ENCODE results near the gene MGAT3.

The MGAT3 gene

DNA sequence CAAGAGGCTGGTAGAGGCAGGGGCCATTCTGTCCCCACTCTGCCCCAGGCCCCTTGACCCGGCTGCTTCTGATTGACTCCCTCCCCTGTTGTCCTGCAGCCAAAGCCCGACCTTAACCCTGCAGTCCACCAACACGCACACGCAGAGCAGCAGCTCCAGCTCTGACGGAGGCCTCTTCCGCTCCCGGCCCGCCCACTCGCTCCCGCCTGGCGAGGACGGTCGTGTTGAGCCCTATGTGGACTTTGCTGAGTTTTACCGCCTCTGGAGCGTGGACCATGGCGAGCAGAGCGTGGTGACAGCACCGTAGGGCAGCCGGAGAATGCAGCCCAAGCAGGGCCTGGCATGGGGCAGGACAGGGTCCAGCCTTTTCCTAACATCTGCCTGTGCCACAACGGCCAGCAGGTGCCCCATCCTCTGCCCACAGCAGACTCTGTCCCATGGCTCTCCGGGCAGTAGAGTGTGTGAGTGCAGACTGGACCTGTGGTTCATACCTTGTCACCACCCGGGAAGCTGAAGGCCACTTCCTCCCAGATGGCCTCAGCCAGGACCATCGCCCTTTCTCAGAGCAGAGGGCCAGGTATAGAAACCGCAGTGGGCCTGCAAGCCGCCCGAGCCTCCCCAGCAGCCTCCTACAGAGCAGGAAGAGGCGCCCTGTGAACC lies 26.8 kb upstream of the MGAT3 start:
- DNase-seq = no peak

DNA sequence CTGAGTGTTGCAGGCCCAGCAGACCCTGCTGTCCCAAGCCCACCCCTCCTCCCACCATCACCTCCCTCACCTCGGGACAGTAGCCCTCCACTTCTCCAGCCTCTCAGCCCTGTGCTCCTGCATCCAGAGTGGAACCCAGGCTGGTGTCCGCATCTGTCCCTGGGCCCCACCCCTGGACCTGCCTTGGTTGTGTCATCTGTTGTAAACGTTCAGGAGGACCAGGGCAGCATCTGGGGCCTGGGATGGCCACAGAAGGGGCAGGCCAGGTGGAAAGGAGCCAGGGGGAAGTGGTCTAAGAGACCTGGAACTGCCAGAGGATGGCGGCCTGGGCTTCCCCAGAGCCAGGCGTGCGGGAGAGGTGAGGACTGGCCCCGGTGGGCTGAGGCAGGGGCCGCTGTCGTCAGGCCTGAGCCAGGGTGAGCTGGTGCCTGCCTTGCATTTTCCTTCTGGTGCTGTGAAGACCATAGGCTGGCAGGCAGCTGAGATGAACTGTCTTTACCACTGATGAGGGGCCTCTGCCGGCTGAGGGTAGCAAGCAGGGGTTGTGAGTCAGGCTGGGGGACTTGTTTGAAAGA lies 26.1 kb upstream of the MGAT3 start:
- no peak for DNase-seq

GRCh38 chr22:39431216-39431801 lies 25.5 kb upstream of the MGAT3 start:
- DNase-seq = no peak

- DNase-seq = no peak
Measured at GRCh38 chr22:39431821-39432251, 25.0 kb upstream of the MGAT3 start.

- no peak for DNase-seq
Measured at GRCh38 chr22:39432361-39432811, 24.4 kb upstream of the MGAT3 start.

DNA sequence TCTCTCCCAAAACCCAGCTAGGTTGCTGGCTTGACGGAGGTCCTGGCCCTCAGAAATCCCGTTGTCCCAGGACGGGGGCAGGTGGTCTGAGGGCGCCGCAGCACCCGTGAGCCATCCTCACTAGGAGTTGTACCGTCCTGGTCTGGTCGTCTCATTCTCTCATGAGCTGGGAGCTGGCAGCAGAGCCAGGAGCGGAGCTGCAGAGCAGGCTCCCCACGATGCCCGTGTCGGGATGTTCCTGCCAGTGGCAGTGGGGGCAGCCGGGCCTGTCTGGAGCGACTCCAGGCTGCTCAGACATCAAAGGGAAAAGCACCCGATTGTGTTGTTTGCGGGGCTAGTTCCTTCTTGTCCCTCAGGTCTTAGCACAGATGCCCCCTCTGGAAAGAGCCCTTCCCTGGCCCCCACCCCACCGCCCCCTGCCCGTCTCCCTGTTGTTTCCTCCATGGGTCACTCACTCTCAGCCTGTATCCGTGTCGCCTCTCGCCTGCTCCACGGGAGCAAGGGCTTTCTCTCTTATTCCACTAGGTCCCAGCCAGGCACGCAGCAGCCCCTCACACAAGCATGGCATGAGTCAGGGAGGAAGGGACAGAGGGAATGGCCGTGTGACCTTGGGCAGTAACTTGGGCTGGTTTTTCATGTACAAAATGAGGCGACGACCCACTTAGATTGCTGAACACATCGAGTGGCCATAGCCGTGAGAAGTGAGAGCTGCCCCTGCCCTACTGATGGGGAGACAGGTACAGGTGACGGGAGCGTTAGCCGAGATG lies 23.2 kb upstream of the MGAT3 start:
- no peak for DNase-seq

GRCh38 chr22:39434243-39434653 lies 22.6 kb upstream of the MGAT3 start:
- no peak for DNase-seq

GRCh38 chr22:39434721-39435120 lies 22.1 kb upstream of the MGAT3 start:
- no peak for DNase-seq

- DNase-seq = no peak
Measured at GRCh38 chr22:39435616-39436015, 21.2 kb upstream of the MGAT3 start.

DNA sequence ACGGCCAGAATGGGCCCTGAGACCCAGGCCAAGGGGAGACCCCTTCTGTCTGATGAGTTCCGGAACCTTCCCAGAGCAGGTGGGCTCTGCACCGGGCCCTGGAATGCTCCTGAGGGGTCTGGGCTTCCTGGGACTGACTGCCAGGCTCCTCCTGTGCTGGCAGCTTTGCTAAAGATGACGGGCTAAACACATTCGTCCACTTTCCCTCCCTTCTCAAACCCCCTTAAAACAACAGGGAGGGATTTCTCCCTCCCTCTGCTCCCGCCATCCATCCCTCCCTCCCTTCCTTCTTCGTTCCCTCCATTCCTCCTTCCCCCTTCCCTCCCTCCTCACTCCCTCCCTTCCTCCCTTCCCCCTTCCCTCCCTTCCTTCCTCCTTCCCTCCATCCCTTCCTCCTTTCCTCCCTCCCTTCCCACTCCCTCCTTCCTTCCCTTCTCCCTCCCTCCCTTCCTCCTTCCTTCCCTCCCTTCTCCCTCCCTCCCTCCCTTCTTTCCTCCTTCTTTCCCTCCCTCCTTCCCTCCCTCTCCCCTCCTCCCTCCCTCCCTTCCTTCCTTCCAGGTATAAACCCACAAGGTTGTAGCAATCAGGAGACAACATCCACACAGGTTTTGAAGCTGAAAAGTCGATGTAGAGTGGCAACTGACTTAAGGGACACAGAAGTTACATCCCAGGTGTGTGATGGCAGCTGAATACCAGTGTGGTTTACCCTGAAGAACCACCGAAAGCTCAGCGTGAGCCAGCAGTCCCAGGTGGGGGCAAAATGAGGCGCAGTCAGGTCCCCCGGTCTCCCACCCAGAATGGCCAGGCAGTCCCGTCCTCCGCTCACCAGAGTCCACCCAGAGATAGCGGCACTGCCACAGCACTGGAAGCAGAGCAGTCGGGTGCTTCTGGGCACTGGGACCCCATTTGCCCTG lies 18.8 kb upstream of the MGAT3 start:
- no peak for DNase-seq

- DNase-seq = no peak
Measured at GRCh38 chr22:39439170-39439569, 17.6 kb upstream of the MGAT3 start.

DNA sequence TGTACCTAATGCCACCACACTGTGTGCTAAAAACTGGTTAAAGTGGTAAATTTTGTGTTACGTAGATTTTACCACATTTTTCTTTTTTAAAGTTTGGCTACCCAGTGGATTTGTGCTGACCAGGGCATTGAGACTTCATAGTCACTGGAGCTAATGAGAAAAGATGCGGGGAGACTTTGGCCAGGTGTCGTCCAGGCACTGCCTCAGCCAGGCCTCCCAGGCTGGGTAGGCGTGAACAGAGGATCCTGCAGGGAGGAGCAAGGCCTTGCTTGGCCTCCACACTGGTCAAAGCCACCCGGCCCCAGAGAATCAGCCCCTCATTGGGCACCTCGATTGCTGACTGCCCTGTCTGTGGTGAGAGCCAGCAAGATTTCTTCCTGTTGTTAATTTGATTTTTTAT lies 13.4 kb upstream of the MGAT3 start:
- no peak for DNase-seq

- DNase-seq = no peak
Measured at GRCh38 chr22:39444247-39444800, 12.5 kb upstream of the MGAT3 start.

- no peak for DNase-seq
Measured at GRCh38 chr22:39444937-39445465, 11.8 kb upstream of the MGAT3 start.

DNA sequence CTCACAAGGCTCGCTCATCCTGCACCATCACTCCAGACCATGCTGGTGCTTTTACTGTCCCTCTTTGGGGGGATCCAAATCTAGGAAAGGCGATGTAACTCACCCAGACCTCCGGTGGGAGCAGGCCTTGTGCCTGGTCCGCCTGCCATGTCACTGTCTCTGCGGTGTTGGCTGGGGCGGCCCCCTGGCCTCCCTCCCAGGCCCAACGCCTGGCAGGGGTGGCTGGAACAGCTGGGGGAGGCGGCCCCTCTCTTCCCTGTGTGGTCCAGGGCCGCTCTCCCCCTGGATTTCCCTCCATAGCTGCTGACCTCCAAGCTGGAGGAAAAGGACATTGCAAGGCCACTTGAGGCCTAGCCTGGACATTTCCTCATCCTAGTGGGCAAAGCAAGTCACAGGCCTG lies 11.1 kb upstream of the MGAT3 start:
- no peak for DNase-seq

DNA sequence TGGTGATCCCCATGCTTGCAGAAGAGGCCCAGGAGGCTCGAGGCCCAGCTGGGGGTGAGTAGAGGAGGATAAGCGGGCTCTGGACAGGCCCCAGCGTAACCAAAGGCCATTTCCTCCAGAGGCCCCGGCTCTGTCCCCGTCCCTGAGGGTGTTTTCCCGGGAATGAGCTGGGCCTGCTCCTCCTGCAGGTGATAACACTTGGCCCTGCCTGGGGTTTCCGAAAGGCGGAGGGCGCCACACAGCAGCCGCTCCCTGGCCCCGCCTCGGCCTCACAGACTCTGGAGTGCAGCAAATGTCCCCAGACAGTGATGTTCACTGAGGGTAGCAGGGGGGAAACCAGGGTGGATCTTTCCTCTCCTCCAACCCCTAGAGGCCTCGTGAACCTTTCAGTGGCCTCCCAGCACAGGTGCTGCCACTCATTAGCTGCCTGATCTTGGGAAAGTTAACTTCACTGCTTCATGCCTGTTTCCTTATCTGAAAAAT lies 10.5 kb upstream of the MGAT3 start:
- DNase-seq = no peak

- DNase-seq = no peak
Measured at GRCh38 chr22:39448205-39449054, 8.4 kb upstream of the MGAT3 start.

DNA sequence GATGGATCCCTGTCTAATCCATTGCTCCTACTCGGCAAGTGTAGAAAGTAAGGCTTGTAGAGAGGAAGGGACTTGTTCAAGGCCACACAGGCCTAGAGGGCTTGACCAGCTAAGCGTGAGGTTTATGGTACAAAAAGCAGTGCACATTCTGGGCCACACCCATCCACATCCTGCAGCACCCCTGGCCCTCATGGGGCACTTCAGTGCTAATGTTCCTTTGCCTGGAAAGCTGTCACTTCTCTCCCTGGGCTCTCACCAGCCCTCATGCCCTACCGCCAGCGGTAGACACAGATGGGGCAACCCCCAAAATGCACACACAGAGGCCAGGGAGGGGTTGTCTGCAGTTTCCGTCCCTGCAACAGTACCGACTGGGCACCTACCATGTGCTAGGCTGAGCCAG lies 7.1 kb upstream of the MGAT3 start:
- no peak for DNase-seq

- DNase-seq = no peak
Measured at GRCh38 chr22:39450258-39450955, 6.4 kb upstream of the MGAT3 start.

DNA sequence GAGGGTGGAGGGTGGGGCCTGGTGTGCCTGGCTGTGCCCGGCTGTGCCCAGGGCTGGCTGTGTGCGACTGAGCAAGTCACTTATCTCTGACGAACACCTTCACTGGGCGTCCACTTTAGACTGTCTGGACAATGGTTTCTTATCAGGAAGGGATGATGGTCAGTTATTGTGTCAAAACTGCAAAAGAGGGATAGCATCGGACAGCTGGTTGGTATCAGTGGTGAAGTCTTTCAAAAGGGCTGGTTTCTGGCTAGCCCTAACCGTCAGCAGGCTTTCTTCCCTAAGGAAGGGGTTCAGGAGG lies 4.1 kb upstream of the MGAT3 start:
- DNase-seq = no peak
